ENCODE measurements around the gene CAPNS1. TPM values are rescaled to one million over a fixed set of nuclear protein-coding genes. Genes with fewer than 3 reads are reported as not detected.

CAPNS1 gene
- polyA plus RNA-seq, 2 of the 4 experiments (the other 2 are of a cell fraction) = 1,236 to 1,551 TPM

DNA sequence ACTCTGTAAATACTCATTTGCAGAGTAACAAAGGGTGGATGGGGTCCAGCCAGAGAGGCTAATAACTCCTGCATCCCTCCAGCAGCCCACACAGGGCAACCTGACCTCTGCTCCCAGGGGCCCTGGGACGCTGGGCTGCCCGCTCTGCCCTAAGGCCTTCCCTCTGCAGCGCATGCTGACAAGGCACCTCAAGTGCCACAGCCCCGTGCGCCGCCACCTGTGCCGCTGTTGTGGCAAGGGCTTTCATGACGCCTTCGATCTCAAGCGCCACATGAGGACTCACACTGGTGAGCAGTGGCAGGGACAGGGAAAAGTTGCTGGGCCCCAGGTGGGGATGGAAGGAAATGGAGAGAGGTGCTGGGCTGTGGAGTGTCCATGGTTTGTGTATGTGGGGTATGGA is 27.2 kb upstream of the CAPNS1 start:
- WGBS (ENCODE audit: missing lambda C conversion rate) = 96% methylated on average over 10 of the region's 10 CpGs
- no peak overlapping the region for H3K4me3 ChIP-seq
- ChIA-PET CTCF (interaction anchor here (1.3 to 6.3 kb wide), 4 partner anchors 10 to 182 kb away, joined by 3 to 44 read pairs (median 18); partner anchors contain the start of gene THAP8), POLR2A (no interaction called here)
- H3K4me2 ChIP-seq = no peak overlapping the region
- FAIRE-seq (no peak), DNase-seq (ENCODE audit: low read depth in 1 of 2, low spot score in 1 of 2) (no peak), ATAC-seq (no peak)
- TF ChIP-seq RCOR1 (IDR thresholded peaks at IDR 0.05; ENCODE audit: low read depth, low read length) (no peak), BHLHE40 (IDR thresholded peaks at IDR 0.05; ENCODE audit: low read depth, low read length) (no peak), MAFK (IDR thresholded peaks at IDR 0.05; ENCODE audit: partially characterized antibody) (no peak), EP300 (IDR thresholded peaks at IDR 0.05) (no peak), ZSCAN20 (CRISPR knock-in tag; IDR thresholded peaks at IDR 0.05) (no peak), RARB (CRISPR knock-in tag; IDR thresholded peaks at IDR 0.05) (no peak)
- H3K27ac ChIP-seq = no peak overlapping the region
- peaks cover 25% of the 10 kb centered on the region for H3K4me1 ChIP-seq
- no peaks in the 10 kb centered on the region for H3K9me3 ChIP-seq

DNA sequence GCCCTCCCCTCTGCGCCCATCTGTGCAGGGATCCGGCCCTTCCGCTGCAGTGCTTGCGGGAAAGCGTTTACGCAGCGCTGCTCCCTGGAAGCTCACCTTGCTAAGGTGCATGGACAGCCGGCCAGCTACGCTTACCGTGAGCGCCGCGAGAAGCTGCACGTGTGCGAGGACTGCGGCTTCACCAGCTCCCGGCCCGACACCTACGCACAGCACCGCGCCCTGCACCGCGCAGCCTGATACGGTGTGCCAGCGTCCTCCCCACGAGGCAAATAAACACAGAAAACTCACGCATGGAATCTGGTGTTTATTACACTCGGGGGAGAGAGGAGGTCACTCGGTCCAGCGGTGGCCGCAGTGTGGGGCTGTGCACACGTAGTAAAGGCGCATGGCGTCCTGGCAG is 26.4 kb upstream of the CAPNS1 start:
- FAIRE-seq = no peak
- ChIA-PET CTCF (interaction anchor here (0.6 to 6.3 kb wide), 7 partner anchors 11 to 182 kb away, joined by 3 to 44 read pairs (median 4); partner anchors contain the start of gene THAP8), POLR2A (interaction anchor here (0.5 kb wide), 1 partner anchor 72 kb away, joined by 4 read pairs; no protein-coding TSS in a partner anchor)
- Histone ChIP-seq H3K9me3 (no peaks in the 10 kb centered on the region), H3K4me3 (peak overlapping the region; percentile 75), H3K4me1 (peaks cover 25% of the 10 kb centered on the region), H3K27ac (peak overlapping the region in 1 of 2 experiments; percentile 91; a peak in 3 of 6 replicates), H3K4me2 (peak overlapping the region; percentile 86)
- DNase-seq (ENCODE audit: low read depth in 1 of 2, low spot score in 1 of 2) = no peak
- TF ChIP-seq ZFP36 (IDR thresholded peaks at IDR 0.05; ENCODE audit: borderline replicate concordance, partially characterized antibody) = no peak
- TF ChIP-seq RNF2 (IDR thresholded peaks at IDR 0.05; ENCODE audit: borderline replicate concordance, low read depth) = no peak
- no peak for TF ChIP-seq MYC (IDR thresholded peaks at IDR 0.05; ENCODE audit: borderline replicate concordance, low read length)
- TF ChIP-seq RCOR1 (IDR thresholded peaks at IDR 0.05; ENCODE audit: low read depth, low read length) = no peak
- TF ChIP-seq, protein P1, sequence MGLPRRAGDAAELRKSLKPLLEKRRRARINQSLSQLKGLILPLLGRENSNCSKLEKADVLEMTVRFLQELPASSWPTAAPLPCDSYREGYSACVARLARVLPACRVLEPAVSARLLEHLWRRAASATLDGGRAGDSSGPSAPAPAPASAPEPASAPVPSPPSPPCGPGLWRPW (IDR thresholded peaks at IDR 0.05) = no peak
- ATAC-seq = no peak
- WGBS (ENCODE audit: missing lambda C conversion rate) = 96% methylated on average over 34 of the region's 34 CpGs

DNA sequence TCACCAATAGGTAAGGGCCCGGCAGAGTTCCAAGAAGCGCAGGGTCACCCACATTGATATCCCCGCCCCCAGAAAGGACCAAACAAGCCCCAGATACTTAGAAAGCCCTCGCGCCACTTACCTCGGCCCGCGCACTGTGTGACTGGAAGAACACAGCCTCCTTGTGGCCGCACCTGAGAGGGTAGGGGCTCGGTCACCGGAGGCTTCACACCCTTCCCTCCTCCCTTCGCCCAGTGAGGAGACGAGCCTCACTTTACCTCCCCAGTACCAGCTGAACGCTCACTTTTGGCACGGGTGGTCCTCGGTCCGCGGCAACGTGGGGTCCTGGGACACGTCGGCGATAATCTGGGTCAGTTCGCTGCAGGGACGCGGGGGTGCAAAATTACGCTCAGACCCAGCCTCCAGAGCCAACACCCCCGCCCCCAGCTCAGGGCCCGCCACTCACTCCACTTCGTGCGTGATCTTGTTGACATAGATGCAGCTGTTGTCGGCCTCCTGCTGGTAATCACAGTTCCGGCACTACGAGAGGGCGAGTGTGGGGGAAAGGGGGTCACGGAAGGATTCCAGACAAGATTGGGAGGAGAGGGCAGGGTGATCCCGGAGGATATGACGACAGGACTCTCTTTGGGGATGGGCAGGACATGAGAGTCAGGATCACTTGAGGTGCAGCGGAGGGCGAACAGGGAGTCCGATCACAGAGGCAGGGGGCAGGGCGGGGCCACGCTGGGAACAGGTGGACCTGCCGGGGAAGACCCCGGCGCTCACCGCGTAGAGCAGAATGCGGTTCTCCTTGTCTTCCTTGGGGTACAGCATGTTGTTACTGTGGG is 25.8 kb upstream of the CAPNS1 start:
- FAIRE-seq = no peak

DNA sequence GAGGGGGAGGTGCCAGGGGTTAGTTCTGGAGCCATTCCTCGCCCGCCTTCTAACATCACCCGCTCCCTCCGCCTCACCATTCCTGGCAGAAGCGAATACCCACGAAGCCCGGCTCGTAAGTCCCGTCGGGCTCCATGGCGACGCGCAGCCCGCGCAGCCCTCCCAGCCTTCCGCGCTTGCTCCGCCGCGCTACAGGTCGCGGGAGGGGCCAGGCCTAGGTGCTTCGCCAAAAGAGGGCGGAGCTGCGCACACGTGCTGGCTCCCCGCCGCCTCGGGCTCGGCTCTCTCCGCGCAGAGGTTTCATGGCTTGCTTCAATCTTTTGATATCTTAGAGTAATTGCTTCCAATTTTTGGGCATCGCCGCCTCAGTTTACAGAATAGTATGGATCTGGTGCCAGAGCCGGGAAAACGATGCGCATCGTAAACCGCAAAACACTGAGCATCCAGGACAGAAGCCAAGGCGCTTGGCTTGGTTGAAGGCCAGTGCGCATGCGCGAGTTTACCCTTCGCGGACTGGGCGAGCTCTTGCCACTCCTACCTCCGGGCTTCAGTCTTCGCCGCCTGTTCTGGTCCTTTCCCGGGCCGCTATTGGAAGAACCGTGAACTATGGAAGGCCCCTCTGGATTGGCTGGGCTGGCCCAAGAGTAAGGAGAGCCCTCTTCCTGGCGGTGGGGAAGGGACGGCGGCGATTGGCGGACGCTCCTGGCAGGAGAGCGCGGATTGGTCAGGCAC is 25.0 kb upstream of the CAPNS1 start, which contains the start of gene POLR2I:
TSS of gene POLR2I (minus strand) at position 155 of the 732 bp plus-strand sequence. CDS start at position 136, 19 bp downstream.
- peak within 1 kb of the TSS; percentile 75 for H3K4me3 ChIP-seq
- FAIRE-seq (peak; percentile 100), ATAC-seq (peak; percentile 85 to 96), DNase-seq (ENCODE audit: low read depth in 1 of 2, low spot score in 1 of 2) (peak; percentile 100)
- H3K9me3 ChIP-seq = no peaks in the 10 kb centered on the region
- CTCF ChIA-PET = interaction anchor here (0.6 to 6.5 kb wide), 9 partner anchors 13 to 58 kb away, joined by 3 to 82 read pairs (median 5); no protein-coding TSS in a partner anchor
- H3K4me2 ChIP-seq = peak within 1 kb of the TSS; percentile 86
- H3K27ac ChIP-seq = peak within 1 kb of the TSS; percentile 89 to 91
- POLR2A ChIA-PET = interaction anchor here (0.6 to 3.4 kb wide), 44 partner anchors 9 to 1792 kb away, joined by 3 to 65 read pairs (median 4); partner anchors contain the start of genes ALKBH6, CAPNS1, LIN37 and PSENEN
- peaks cover 25% of the 10 kb centered on the region for H3K4me1 ChIP-seq
- WGBS (ENCODE audit: missing lambda C conversion rate) = 2% methylated on average over 57 of the region's 60 CpGs
- TF ChIP-seq CHD4 (IDR thresholded peaks at IDR 0.05; ENCODE audit: borderline replicate concordance) (no peak), CEBPB (IDR thresholded peaks at IDR 0.05) (no peak), EHMT2 (IDR thresholded peaks at IDR 0.05; ENCODE audit: low read depth) (no peak), PHF8 (IDR thresholded peaks at IDR 0.05; ENCODE audit: borderline replicate concordance, low read depth) (peak; percentile 73; the same call in 1 of the 2 replicates), CBX8 (IDR thresholded peaks at IDR 0.05) (no peak), CHD2 (IDR thresholded peaks at IDR 0.05; ENCODE audit: low read length, partially characterized antibody) (peak; percentile 23), FOSB (CRISPR knock-in tag; IDR thresholded peaks at IDR 0.05) (no peak)
- TF ChIP-seq, protein P2, sequence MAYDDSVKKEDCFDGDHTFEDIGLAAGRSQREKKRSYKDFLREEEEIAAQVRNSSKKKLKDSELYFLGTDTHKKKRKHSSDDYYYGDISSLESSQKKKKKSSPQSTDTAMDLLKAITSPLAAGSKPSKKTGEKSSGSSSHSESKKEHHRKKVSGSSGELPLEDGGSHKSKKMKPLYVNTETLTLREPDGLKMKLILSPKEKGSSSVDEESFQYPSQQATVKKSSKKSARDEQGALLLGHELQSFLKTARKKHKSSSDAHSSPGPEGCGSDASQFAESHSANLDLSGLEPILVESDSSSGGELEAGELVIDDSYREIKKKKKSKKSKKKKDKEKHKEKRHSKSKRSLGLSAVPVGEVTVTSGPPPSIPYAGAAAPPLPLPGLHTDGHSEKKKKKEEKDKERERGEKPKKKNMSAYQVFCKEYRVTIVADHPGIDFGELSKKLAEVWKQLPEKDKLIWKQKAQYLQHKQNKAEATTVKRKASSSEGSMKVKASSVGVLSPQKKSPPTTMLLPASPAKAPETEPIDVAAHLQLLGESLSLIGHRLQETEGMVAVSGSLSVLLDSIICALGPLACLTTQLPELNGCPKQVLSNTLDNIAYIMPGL (CRISPR knock-in tag; IDR thresholded peaks at IDR 0.05; ENCODE audit: borderline replicate concordance) = no peak

More for the DNA sequence above, 25.8 kb upstream of the CAPNS1 start:
- CTCF ChIA-PET = interaction anchor here (0.6 to 6.5 kb wide), 9 partner anchors 12 to 183 kb away, joined by 3 to 82 read pairs (median 4); partner anchors contain the start of gene THAP8
- Histone ChIP-seq H3K4me1 (peaks cover 25% of the 10 kb centered on the region), H3K9me3 (no peaks in the 10 kb centered on the region), H3K4me3 (peak overlapping the region; percentile 75), H3K27ac (peak overlapping the region; percentile 89 to 91), H3K4me2 (peak overlapping the region; percentile 86)
- DNase-seq (ENCODE audit: low read depth in 1 of 2, low spot score in 1 of 2) (peak; percentile 63 to 67), ATAC-seq (peak; percentile 7 to 13; a peak in 5 of 6 replicates)
- POLR2A ChIA-PET = interaction anchor here (0.5 to 3.4 kb wide), 16 partner anchors 10 to 244 kb away, joined by 4 to 65 read pairs (median 14); partner anchors contain the start of genes ALKBH6, CAPNS1, THAP8 and WDR62
- 18% methylated on average over 48 of the region's 48 CpGs for WGBS (ENCODE audit: missing lambda C conversion rate)
- TF ChIP-seq TFCP2L1 (CRISPR knock-in tag; IDR thresholded peaks at IDR 0.05) = 0 out of 2 replicates have a peak, but pooled peaks have one; percentile 31
- TF ChIP-seq, protein P2 (CRISPR knock-in tag; IDR thresholded peaks at IDR 0.05; ENCODE audit: borderline replicate concordance) = no peak

Measured in A549 (cell line).